ENCODE measurements around the gene DIAPH2. TPM values are rescaled to one million over a fixed set of nuclear protein-coding genes. Genes with fewer than 3 reads are reported as not detected.

DIAPH2 gene
- total RNA-seq, 1 experiment from 2014 or later: 10.9 TPM

GRCh38 chrX:97215186-97215585, 530.5 kb downstream of the DIAPH2 start:
- Histone ChIP-seq H3K4me2 (ENCODE audit: low read length) (no peak overlapping the region), H3K9ac (ENCODE audit: low read length) (no peak overlapping the region), H3K9me3 (ENCODE audit: control insufficient read depth in 1 of 2, insufficient read depth in 1 of 2, low read depth in 1 of 2, low read length in 2 of 2) (no peaks in the 10 kb centered on the region), H2AFZ (ENCODE audit: low read depth, low read length, poor library complexity, severe bottlenecking) (no peak overlapping the region), H3K36me3 (ENCODE audit: control insufficient read depth in 1 of 2, insufficient read depth in 2 of 2, low read length in 2 of 2) (no peaks in the 10 kb centered on the region), H3K4me1 (ENCODE audit: control insufficient read depth in 1 of 2, insufficient read depth in 2 of 2, low read length in 2 of 2) (no peaks in the 10 kb centered on the region), H3K79me2 (ENCODE audit: insufficient read depth, low read length) (no peaks in the 10 kb centered on the region), H3K27ac (ENCODE audit: low read depth, low read length) (no peak overlapping the region), H4K20me1 (ENCODE audit: insufficient read depth) (no peaks in the 10 kb centered on the region), H3K4me3 (replicated peaks in 1 of 2; ENCODE audit: low read depth in 1 of 2, low read length in 2 of 2) (no peak overlapping the region), H3K9me2 (ENCODE audit: insufficient read depth) (no peaks in the 10 kb centered on the region), H3K27me3 (ENCODE audit: insufficient read depth, low read length) (no peaks in the 10 kb centered on the region)
- DNase-seq (ENCODE audit: low read depth, low spot score) (no peak), ATAC-seq (no peak)
- RAD21 ChIA-PET (ENCODE audit: low non-redundant PET in 1 of 2, low total read pairs in 2 of 2, uncharacterized antibody in 2 of 2, unreplicated experiment in 2 of 2): no interaction called here
- TF ChIP-seq CEBPB (IDR thresholded peaks at IDR 0.05; ENCODE audit: low read depth) (no peak), EGR1 (IDR thresholded peaks at IDR 0.05; ENCODE audit: low read depth) (no peak), YY1 (IDR thresholded peaks at IDR 0.05; ENCODE audit: extremely low read depth, insufficient replicate concordance, low read depth, low read length) (no peak), EZH2phosphoT487 (IDR thresholded peaks at IDR 0.05; ENCODE audit: borderline replicate concordance) (no peak), SRF (IDR thresholded peaks at IDR 0.05; ENCODE audit: low read depth) (no peak), TCF7L2 (IDR thresholded peaks at IDR 0.05; ENCODE audit: borderline replicate concordance, extremely low read depth, insufficient read depth, insufficient read length) (no peak), ZFX (IDR thresholded peaks at IDR 0.05) (no peak), ZNF274 (IDR thresholded peaks at IDR 0.05; ENCODE audit: low read depth, low read length) (no peak), RAD21 (IDR thresholded peaks at IDR 0.05; ENCODE audit: low read depth) (no peak), ATF3 (IDR thresholded peaks at IDR 0.05) (no peak)
- TF ChIP-seq, protein P1, sequence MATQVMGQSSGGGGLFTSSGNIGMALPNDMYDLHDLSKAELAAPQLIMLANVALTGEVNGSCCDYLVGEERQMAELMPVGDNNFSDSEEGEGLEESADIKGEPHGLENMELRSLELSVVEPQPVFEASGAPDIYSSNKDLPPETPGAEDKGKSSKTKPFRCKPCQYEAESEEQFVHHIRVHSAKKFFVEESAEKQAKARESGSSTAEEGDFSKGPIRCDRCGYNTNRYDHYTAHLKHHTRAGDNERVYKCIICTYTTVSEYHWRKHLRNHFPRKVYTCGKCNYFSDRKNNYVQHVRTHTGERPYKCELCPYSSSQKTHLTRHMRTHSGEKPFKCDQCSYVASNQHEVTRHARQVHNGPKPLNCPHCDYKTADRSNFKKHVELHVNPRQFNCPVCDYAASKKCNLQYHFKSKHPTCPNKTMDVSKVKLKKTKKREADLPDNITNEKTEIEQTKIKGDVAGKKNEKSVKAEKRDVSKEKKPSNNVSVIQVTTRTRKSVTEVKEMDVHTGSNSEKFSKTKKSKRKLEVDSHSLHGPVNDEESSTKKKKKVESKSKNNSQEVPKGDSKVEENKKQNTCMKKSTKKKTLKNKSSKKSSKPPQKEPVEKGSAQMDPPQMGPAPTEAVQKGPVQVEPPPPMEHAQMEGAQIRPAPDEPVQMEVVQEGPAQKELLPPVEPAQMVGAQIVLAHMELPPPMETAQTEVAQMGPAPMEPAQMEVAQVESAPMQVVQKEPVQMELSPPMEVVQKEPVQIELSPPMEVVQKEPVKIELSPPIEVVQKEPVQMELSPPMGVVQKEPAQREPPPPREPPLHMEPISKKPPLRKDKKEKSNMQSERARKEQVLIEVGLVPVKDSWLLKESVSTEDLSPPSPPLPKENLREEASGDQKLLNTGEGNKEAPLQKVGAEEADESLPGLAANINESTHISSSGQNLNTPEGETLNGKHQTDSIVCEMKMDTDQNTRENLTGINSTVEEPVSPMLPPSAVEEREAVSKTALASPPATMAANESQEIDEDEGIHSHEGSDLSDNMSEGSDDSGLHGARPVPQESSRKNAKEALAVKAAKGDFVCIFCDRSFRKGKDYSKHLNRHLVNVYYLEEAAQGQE (IDR thresholded peaks at IDR 0.05; ENCODE audit: low read depth): no peak
- intact Hi-C loops (cut with micrococcal nuclease): no loop called here
- no TSS peak for BruUV-seq (replicated peaks)
- CTCF ChIA-PET: no interaction called here
- POLR2A ChIA-PET: no interaction called here

Data from HCT116 (cell line).